C1 segment of cervical spinal cord (tissue), 14 donors: ENCODE data around the gene ZFYVE19.

ENCODE experiments used
- DNase-seq, 14 donors: peaks; one replicate each; lab custom pipeline; 2025; lab: John Stamatoyannopoulos, UW

Gene ZFYVE19

GRCh38 chr15:40807028-40807887 is at the start of gene ZFYVE19, which contains the start of gene DNAJC17:
TSS of gene ZFYVE19 (plus strand) at chr15:40807089. CDS start at chr15:40807590, 501 bp downstream.
TSS of gene DNAJC17 (minus strand) at chr15:40807473. CDS start at chr15:40807446, 27 bp downstream.
- peak; percentile 70 to 99 (median 95) for DNase-seq

GRCh38 chr15:40759961-40760360 is 46.9 kb upstream of the ZFYVE19 start:
- no peak for DNase-seq

GRCh38 chr15:40762919-40763800 is 43.7 kb upstream of the ZFYVE19 start:
- DNase-seq = peak in 5 of 14 donors; percentile 26 to 68 (median 35)

- peak in 6 of 14 donors; percentile 43 to 68 (median 52) for DNase-seq
Measured at GRCh38 chr15:40763801-40764628, 42.9 kb upstream of the ZFYVE19 start, which contains the start of gene GCHFR. TSS of gene GCHFR (plus strand) at chr15:40764068. CDS start at chr15:40764181, 113 bp downstream.

- peak in 2 of 14 donors; percentile 4 to 47 for DNase-seq
Measured at GRCh38 chr15:40764629-40765103, 42.2 kb upstream of the ZFYVE19 start.

GRCh38 chr15:40766194-40766815 is 40.6 kb upstream of the ZFYVE19 start:
- DNase-seq = peak in 1 of 14 donors; percentile 43

GRCh38 chr15:40766906-40767837 is 39.7 kb upstream of the ZFYVE19 start:
- DNase-seq = no peak

GRCh38 chr15:40767838-40768500 is 38.9 kb upstream of the ZFYVE19 start:
- peak in 2 of 14 donors; percentile 28 to 86 for DNase-seq

- DNase-seq = no peak
Measured at GRCh38 chr15:40768521-40769273, 38.2 kb upstream of the ZFYVE19 start.

- DNase-seq = peak in 10 of 14 donors; percentile 26 to 70 (median 44)
Measured at GRCh38 chr15:40769274-40770146, 37.4 kb upstream of the ZFYVE19 start, which contains the start of gene C15orf62. TSS of gene C15orf62 (plus strand) at chr15:40769980. CDS start at chr15:40770496, 516 bp downstream.

GRCh38 chr15:40770147-40770721 is 36.7 kb upstream of the ZFYVE19 start:
- peak in 2 of 14 donors; percentile 15 to 60 for DNase-seq

- no peak for DNase-seq
Measured at GRCh38 chr15:40771242-40771641, 35.6 kb upstream of the ZFYVE19 start.

GRCh38 chr15:40772014-40772413 is 34.9 kb upstream of the ZFYVE19 start:
- DNase-seq = peak in 3 of 14 donors; percentile 21 to 55 (median 36)

GRCh38 chr15:40773496-40773895 is 33.4 kb upstream of the ZFYVE19 start:
- no peak for DNase-seq

GRCh38 chr15:40773902-40774301 is 33.0 kb upstream of the ZFYVE19 start:
- no peak for DNase-seq

GRCh38 chr15:40775007-40775406 is 31.9 kb upstream of the ZFYVE19 start:
- no peak for DNase-seq
